ENCODE results near the gene RBM15B.

DNA sequence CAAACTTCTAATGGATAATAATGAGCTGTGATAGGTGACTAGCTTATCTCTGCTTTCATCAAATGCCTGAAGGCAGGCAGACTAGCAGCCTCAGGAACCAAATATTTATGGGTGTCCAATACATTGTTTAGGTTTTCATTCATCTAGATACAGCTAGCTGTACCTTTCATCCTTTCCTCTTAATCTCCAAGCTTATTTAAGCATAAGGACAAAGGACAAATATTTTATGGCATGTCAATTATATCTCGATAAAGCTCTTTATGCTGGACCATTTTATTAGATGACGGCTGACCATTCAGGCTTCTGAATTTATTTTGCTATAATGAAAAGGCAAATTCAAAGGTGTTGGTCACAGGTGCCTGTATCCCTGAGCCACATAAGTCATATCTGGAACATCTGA lies 16.9 kb downstream of the RBM15B start:
- TF ChIP-seq, protein P1, sequence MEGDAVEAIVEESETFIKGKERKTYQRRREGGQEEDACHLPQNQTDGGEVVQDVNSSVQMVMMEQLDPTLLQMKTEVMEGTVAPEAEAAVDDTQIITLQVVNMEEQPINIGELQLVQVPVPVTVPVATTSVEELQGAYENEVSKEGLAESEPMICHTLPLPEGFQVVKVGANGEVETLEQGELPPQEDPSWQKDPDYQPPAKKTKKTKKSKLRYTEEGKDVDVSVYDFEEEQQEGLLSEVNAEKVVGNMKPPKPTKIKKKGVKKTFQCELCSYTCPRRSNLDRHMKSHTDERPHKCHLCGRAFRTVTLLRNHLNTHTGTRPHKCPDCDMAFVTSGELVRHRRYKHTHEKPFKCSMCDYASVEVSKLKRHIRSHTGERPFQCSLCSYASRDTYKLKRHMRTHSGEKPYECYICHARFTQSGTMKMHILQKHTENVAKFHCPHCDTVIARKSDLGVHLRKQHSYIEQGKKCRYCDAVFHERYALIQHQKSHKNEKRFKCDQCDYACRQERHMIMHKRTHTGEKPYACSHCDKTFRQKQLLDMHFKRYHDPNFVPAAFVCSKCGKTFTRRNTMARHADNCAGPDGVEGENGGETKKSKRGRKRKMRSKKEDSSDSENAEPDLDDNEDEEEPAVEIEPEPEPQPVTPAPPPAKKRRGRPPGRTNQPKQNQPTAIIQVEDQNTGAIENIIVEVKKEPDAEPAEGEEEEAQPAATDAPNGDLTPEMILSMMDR (IDR thresholded peaks at IDR 0.05): no peak
- no peak for TF ChIP-seq POLR2A (IDR thresholded peaks at IDR 0.05)
